Muscle of arm (tissue), 14 donors: ENCODE data around the gene SNAI1. TPM values are rescaled to one million over a fixed set of nuclear protein-coding genes. Genes with fewer than 3 reads are reported as not detected.
"Not testable (repeated sequence)": the region's sequence is repeated elsewhere in the genome, so short reads cannot be mapped to it uniquely, and the experiment has no call there.

ENCODE experiments used
- DNase-seq: peaks from one replicate; pipeline ENCODE4 v3.0.0-alpha.2; 2013
- long read RNA-seq, 11 donors: transcript quantifications; one replicate each; lab custom pipeline, GENCODE V29; 2026
- polyA plus RNA-seq, 12 donors: library from polyadenylated mRNA; unstranded; fragments of 120-200 nt; gene quantifications; one replicate each; pipeline ENCODE4 v1.2.1, GENCODE V29; 2013; ENCODE audit not compliant: insufficient read length in 12 of 12

The SNAI1 gene
- 10 to 100 TPM in 4 of 12 donors, 1 to 10 TPM in 7, not detected in 1; 6.4 to 14.5 (median 8.7) TPM for polyA plus RNA-seq
- long read RNA-seq, donor 1: 0 reads
- long read RNA-seq, donor 2, partial matches to known transcripts: 9 of 12 reads
- long read RNA-seq, donor 2, other reads (novel, unspliced or antisense): 0 of 12 reads
- long read RNA-seq, donor 3, partial matches to known transcripts: 0 of 2 reads
- long read RNA-seq, donor 3, other reads (novel, unspliced or antisense): 0 of 2 reads
- long read RNA-seq, donor 4, partial matches to known transcripts: 0 of 1 reads
- long read RNA-seq, donor 4, other reads (novel, unspliced or antisense): 0 of 1 reads
- long read RNA-seq, donor 5, transcript SNAI1-201 (3 exons, 1,686 nt): major isoform, 7 of 7 reads
- long read RNA-seq, donor 5, partial matches to known transcripts: 0 of 7 reads
- long read RNA-seq, donor 5, other reads (novel, unspliced or antisense): 0 of 7 reads
- long read RNA-seq, donor 6, partial matches to known transcripts: 0 of 3 reads
- long read RNA-seq, donor 6, other reads (novel, unspliced or antisense): 0 of 3 reads
- long read RNA-seq, donor 7, partial matches to known transcripts: 0 of 2 reads
- long read RNA-seq, donor 7, other reads (novel, unspliced or antisense): 0 of 2 reads
- long read RNA-seq, donor 8, partial matches to known transcripts: 0 of 4 reads
- long read RNA-seq, donor 8, other reads (novel, unspliced or antisense): 0 of 4 reads
- long read RNA-seq, donor 9, partial matches to known transcripts: 0 of 1 reads
- long read RNA-seq, donor 9, other reads (novel, unspliced or antisense): 0 of 1 reads
- long read RNA-seq, donor 10, transcript SNAI1-201 (3 exons, 1,686 nt): major isoform, 6 of 13 reads
- long read RNA-seq, donor 10, partial matches to known transcripts: 7 of 13 reads
- long read RNA-seq, donor 10, other reads (novel, unspliced or antisense): 0 of 13 reads
- long read RNA-seq, donor 11, partial matches to known transcripts: 0 of 4 reads
- long read RNA-seq, donor 11, other reads (novel, unspliced or antisense): 0 of 4 reads

GRCh38 chr20:49982346-49983122, at the start of gene SNAI1:
Gene SNAI1 (plus strand): TSS chr20:49982980. CDS start chr20:49983060, 80 bp downstream.
- peak; percentile 84 for DNase-seq

GRCh38 chr20:49935746-49936152, 47.0 kb upstream of the SNAI1 start:
- no peak for DNase-seq

GRCh38 chr20:49936153-49937026, 46.4 kb upstream of the SNAI1 start, which contains the start of gene RNF114:
Gene RNF114 (plus strand): TSS chr20:49936397. CDS start chr20:49936413, 16 bp downstream.
- peak; percentile 95 for DNase-seq

- DNase-seq: no peak
Observed at GRCh38 chr20:49937027-49937929, 45.5 kb upstream of the SNAI1 start.

- DNase-seq: peak; percentile 75
Observed at GRCh38 chr20:49938173-49939163, 44.3 kb upstream of the SNAI1 start.

- no peak for DNase-seq
Observed at GRCh38 chr20:49941456-49941855, 41.3 kb upstream of the SNAI1 start.

- DNase-seq: no peak
Observed at GRCh38 chr20:49942303-49942702, 40.5 kb upstream of the SNAI1 start.

GRCh38 chr20:49942942-49943341, 39.8 kb upstream of the SNAI1 start:
- DNase-seq: no peak

GRCh38 chr20:49945306-49945700, 37.5 kb upstream of the SNAI1 start:
- DNase-seq: no peak

- DNase-seq: no peak
Observed at GRCh38 chr20:49945701-49946477, 36.9 kb upstream of the SNAI1 start.

- DNase-seq: no peak
Observed at GRCh38 chr20:49948178-49948577, 34.6 kb upstream of the SNAI1 start.

GRCh38 chr20:49948809-49949507, 33.8 kb upstream of the SNAI1 start:
- DNase-seq: no peak

- DNase-seq: no peak
Observed at GRCh38 chr20:49951151-49951550, 31.6 kb upstream of the SNAI1 start.

- DNase-seq: no peak
Observed at GRCh38 chr20:49955167-49955566, 27.6 kb upstream of the SNAI1 start.

GRCh38 chr20:49955830-49956396, 26.9 kb upstream of the SNAI1 start:
- not testable (repeated sequence) for DNase-seq

GRCh38 chr20:49956689-49957088, 26.1 kb upstream of the SNAI1 start:
- DNase-seq: no peak
